Left lung (tissue), 10 donors: ENCODE measurements around the gene SPSB1. TPM values are rescaled to one million over a fixed set of nuclear protein-coding genes. Genes with fewer than 3 reads are reported as not detected.
A peak's percentile ranks its signal among the peaks of the same experiment; 100 is the strongest.

Source experiments
- ATAC-seq: fragments of 200-7000 bp; cut with Tn5 transposase; one replicate; pipeline ENCODE4 v1.9.1; 2020; ENCODE audit warnings: moderate library complexity
- DNase-seq, 4 donors: peaks; one replicate each; pipeline ENCODE4 v3.0.0-alpha.2; 2013 to 2020
- H3K27ac ChIP-seq, 2 donors: fragments of 200-600 bp; sonication (generic) in 1 of 2; one replicate each; pipeline versions ENCODE4 v1.5.0 to v1.8.0; 2020 to 2021
- H3K27me3 ChIP-seq, 2 donors: fragments of 200-600 bp; sonication (generic) in 1 of 2; one replicate each; pipeline versions ENCODE4 v1.5.0 to v1.8.0; 2020 to 2021
- H3K36me3 ChIP-seq, 2 donors: fragments of 200-600 bp; sonication (generic) in 1 of 2; one replicate each; pipeline versions ENCODE4 v1.5.0 to v1.8.0; 2020 to 2021
- H3K4me1 ChIP-seq, 2 donors: fragments of 200-600 bp; one replicate each; pipeline ENCODE4 v1.8.0; 2021
- H3K4me3 ChIP-seq, 2 donors: fragments of 200-600 bp; sonication (generic) in 1 of 2; one replicate each; pipeline versions ENCODE4 v1.5.0 to v1.8.0; 2020 to 2021; ENCODE audit warnings: mild to moderate bottlenecking in 1 of 2
- H3K9me3 ChIP-seq, 2 donors: fragments of 200-600 bp; sonication (generic) in 1 of 2; one replicate each; pipeline versions ENCODE4 v1.5.0 to v1.8.0; 2020 to 2021
- intact Hi-C, 2 donors: fragments of 100-400 bp; cut with DNase I; formaldehyde crosslinking; loops; one replicate each; pipeline versions ENCODE4 v1.11.2 to v1.14.2; 2022
- polyA plus RNA-seq, 6 donors: library from polyadenylated mRNA; unstranded; fragments of 120-200 nt; gene quantifications; one replicate each; pipeline ENCODE4 v1.2.1, GENCODE V29; 2013; ENCODE audit not compliant: insufficient read length in 6 of 6
- total RNA-seq, 2 donors: library from RNA; stranded (reverse); fragmentation: NEBNext Ultra II Directional; extraction: Animal tissue kit (Norgen Biotek cat#: 25700); gene quantifications; one replicate each; pipeline ENCODE4 v1.2.1, GENCODE V29; 2021
- TF ChIP-seq, protein P1 (sequence below), 2 donors: fragments of 200-600 bp; sonication (generic) in 1 of 2; IDR thresholded peaks; one replicate each; pipeline versions ENCODE4 v1.5.0 to v1.8.0; 2021; ENCODE audit warnings: antibody characterized with exemption in 2 of 2
- donor health status: DM: no; HTN: yes; CAD: no.
- donor health status: DM: no; HTN: no; CAD: no.

SPSB1 gene
- total and polyA plus RNA-seq, 8 donors, result 6.1 to 39.4 (median 7.9) TPM

DNA sequence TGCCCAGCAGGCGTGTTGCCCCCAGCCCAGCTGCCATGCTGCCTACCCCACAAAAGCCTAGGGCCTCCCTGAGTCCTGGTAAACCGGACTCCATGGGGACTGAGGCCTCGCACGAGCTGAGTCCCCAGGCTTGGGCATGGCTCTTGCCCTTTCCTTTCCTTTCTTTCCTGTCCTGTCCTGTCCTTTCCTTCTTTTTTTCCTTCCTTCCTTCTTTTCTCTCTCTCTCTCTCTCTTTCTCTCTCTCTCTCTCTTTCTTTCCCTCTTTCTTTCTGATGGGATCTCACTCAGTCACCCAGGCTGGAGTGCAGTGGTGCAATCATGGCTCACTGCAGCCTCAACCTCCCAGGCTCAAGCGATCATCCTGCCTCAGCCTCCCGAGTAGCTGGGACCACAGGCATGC is 104.4 kb downstream of the SPSB1 start:
- TF ChIP-seq, protein P1, sequence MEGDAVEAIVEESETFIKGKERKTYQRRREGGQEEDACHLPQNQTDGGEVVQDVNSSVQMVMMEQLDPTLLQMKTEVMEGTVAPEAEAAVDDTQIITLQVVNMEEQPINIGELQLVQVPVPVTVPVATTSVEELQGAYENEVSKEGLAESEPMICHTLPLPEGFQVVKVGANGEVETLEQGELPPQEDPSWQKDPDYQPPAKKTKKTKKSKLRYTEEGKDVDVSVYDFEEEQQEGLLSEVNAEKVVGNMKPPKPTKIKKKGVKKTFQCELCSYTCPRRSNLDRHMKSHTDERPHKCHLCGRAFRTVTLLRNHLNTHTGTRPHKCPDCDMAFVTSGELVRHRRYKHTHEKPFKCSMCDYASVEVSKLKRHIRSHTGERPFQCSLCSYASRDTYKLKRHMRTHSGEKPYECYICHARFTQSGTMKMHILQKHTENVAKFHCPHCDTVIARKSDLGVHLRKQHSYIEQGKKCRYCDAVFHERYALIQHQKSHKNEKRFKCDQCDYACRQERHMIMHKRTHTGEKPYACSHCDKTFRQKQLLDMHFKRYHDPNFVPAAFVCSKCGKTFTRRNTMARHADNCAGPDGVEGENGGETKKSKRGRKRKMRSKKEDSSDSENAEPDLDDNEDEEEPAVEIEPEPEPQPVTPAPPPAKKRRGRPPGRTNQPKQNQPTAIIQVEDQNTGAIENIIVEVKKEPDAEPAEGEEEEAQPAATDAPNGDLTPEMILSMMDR (IDR thresholded peaks at IDR 0.05), result no peak
- DNase-seq (no peak), ATAC-seq (no peak)
- H3K9me3 ChIP-seq, result peaks cover 0 to 2% of the 10 kb centered on the region in 2 donors
- no peak overlapping the region for H3K4me3 ChIP-seq
- no peaks in the 10 kb centered on the region for H3K27me3 ChIP-seq
- intact Hi-C loops, result no loop called here
- no peaks in the 10 kb centered on the region for H3K36me3 ChIP-seq
- peaks cover 6 to 10% of the 10 kb centered on the region in 2 donors for H3K4me1 ChIP-seq
- no peak overlapping the region for H3K27ac ChIP-seq

DNA sequence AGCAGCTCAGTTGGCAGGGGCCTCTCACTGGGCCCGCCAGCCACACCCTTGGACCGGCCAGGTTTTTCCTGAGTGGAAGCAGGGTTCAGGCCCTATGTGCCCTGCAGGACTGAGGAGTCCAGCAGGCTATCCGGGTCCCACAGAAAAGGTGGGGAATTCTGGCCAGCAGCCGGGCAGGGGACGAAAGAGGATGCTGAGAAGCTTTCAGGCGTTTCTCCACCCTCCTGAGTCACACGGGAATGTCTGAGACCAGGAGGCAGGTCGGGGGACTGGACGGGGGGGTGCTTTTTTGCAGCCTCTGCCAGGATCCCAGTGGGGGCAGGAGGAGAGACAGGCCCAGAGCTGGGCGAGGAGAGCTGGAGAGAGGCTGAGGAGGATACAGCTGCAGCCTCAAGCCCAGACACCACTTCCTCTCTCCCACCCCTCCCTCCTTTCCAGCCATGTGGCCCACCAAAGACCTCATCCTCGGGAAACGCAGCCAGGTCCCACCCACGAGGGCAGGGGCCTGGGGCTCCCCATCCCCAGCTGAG is 105.4 kb downstream of the SPSB1 start:
- Histone ChIP-seq H3K27ac (no peak overlapping the region), H3K9me3 (peaks cover 0 to 2% of the 10 kb centered on the region in 2 donors), H3K27me3 (no peaks in the 10 kb centered on the region), H3K4me3 (no peak overlapping the region), H3K4me1 (peaks cover 6 to 10% of the 10 kb centered on the region in 2 donors), H3K36me3 (no peaks in the 10 kb centered on the region)
- ATAC-seq (peak; percentile 24), DNase-seq (no peak)
- TF ChIP-seq, protein P1 (IDR thresholded peaks at IDR 0.05), result no peak
- intact Hi-C loops, result no loop called here

DNA sequence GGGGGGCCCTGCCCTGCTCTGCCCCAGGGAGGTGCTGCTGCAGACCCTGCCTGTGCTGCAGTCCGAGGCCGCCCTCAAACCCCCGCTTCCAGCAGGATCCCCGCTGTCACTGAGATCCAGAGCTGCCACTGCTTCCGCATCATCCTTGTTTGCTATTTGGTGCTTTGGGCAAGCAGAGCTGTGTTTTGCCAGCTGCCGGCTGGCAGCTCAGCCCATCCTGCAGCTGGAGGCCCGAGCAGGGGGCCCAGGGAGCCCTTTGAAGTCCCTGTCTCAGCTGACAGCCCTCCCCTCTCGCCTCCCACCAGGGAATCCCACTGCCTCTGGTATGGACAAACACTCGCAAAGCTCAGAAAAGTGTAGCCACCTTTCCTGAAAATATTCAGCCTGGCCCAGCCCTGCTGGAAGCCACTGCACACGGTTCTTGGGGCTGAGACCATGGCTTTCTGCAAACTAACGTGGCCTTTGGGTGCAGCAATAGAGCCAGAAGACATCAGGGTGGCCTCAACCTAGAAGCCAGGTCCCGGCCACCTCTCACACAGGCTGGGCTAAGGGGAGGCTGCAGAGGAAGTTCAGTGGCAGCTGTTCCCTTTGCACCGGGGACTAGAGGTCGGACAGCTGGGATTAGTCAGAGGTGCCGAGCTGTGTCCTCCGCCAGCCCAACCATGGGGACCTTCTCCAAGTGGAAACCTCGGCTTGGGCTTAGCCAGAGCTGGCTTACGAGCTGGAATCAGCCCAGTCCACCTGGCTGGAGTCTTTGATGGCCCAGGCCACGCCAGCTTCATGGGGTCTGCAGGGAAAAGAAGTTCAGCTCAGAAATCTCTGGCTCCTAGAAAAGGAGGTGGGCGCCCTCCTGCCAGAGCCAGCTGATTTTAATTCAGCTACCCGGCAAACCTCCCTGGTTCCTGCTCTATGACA is 107.1 kb downstream of the SPSB1 start:
- Histone ChIP-seq H3K4me3 (no peak overlapping the region), H3K27ac (no peak overlapping the region), H3K27me3 (no peaks in the 10 kb centered on the region), H3K9me3 (peaks cover 0 to 2% of the 10 kb centered on the region in 2 donors), H3K4me1 (peaks cover 6 to 10% of the 10 kb centered on the region in 2 donors), H3K36me3 (no peaks in the 10 kb centered on the region)
- DNase-seq, result no peak
- TF ChIP-seq, protein P1 (IDR thresholded peaks at IDR 0.05), result no peak
- intact Hi-C loops, result no loop called here
- ATAC-seq, result peak; percentile 23

DNA sequence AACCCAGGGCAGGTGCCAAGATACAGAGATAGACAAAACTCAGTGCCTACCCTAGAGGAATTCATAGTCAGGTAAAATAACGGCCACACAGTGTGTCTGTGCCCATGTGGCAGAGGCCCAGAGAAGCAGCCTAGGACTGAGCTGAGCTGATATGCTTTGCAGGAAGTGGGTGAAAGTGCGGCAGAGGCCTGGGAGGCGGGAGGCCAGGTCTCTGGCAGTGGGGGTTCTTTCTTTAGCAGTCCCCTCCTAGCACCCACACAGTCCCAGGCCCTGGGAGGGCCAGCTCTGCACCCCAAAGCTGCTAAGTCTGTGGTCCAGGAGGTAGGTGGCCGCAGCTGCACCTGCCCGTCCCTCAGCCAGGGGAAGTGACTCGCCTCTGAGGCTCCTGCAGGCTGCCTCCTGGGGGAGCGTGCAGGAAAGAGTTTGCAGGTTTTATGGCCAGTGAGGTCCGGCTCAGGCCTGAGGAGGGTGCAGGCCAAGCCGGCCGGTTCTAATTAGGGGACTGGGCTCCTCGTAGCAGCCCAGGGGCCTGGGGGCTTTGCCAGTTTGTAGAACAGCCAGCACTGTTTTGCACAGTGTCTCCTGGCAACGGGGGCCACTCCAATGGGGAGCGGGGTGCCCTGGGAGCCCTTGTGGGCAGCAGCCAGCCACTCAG is 107.9 kb downstream of the SPSB1 start:
- no peak for ATAC-seq
- TF ChIP-seq, protein P1 (IDR thresholded peaks at IDR 0.05), result no peak
- Histone ChIP-seq H3K27me3 (no peaks in the 10 kb centered on the region), H3K36me3 (no peaks in the 10 kb centered on the region), H3K4me3 (no peak overlapping the region), H3K27ac (no peak overlapping the region), H3K4me1 (peaks cover 6 to 10% of the 10 kb centered on the region in 2 donors), H3K9me3 (no peaks in the 10 kb centered on the region)
- no peak for DNase-seq
- intact Hi-C loops, result no loop called here

DNA sequence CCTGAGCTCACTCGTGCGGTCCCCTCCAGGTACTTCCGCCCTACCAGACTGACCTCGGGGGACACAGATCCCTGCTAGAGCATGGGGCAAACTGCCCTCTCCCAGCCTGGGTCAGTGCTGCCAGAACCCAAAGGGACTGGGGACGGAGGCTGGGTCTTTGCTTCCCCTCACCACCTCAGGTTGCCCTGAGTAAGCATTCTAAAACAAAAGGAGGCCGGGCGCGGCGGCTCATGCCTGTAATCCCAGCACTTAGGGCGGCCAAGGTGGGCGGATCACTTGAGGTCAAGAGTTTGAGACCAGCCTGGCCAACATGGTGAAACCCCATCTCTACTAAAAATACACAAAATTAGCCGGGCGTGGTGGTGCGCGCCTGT is 108.4 kb downstream of the SPSB1 start:
- ATAC-seq (no peak), DNase-seq (no peak)
- Histone ChIP-seq H3K27ac (no peak overlapping the region), H3K27me3 (no peaks in the 10 kb centered on the region), H3K36me3 (no peaks in the 10 kb centered on the region), H3K4me1 (peaks cover 6 to 10% of the 10 kb centered on the region in 2 donors), H3K9me3 (no peaks in the 10 kb centered on the region), H3K4me3 (no peak overlapping the region)
- TF ChIP-seq, protein P1 (IDR thresholded peaks at IDR 0.05), result no peak
- intact Hi-C loops, result no loop called here
